DND-41 (cell line): ENCODE measurements around the gene DNAJC3.

Experiments used
- ATAC-seq: fragments of 200-7000 bp; cut with Tn5 transposase; 3 replicates; pipeline ENCODE4 v1.9.1; 2021; ENCODE audit warnings: low read depth; ENCODE audit not compliant: insufficient read depth
- DNase-seq: peaks from one replicate; pipeline ENCODE4 v3.0.0-alpha.2; 2020
- H2AFZ ChIP-seq: 2 replicates; pipeline ENCODE4 v1.6.0; 2012; ENCODE audit warnings: low read depth, low read length
- H3K27ac ChIP-seq: 2 replicates; pipeline ENCODE4 v1.5.1; 2012; ENCODE audit warnings: low read length, inconsistent platforms
- H3K27me3 ChIP-seq: fragments of 200-600 bp; sonication (generic); 2 replicates; pipeline ENCODE4 v1.6.0; 2012; ENCODE audit warnings: low read length, mild to moderate bottlenecking, inconsistent platforms; ENCODE audit not compliant: insufficient read depth, poor library complexity
- H3K36me3 ChIP-seq: 2 replicates; pipeline ENCODE4 v1.5.1; 2012; ENCODE audit warnings: low read length, inconsistent platforms; ENCODE audit not compliant: insufficient read depth
- H3K4me1 ChIP-seq: 2 replicates; pipeline ENCODE4 v1.5.1; 2012; ENCODE audit warnings: mild to moderate bottlenecking, low read length; ENCODE audit not compliant: insufficient read depth
- H3K4me2 ChIP-seq: 2 replicates; pipeline ENCODE4 v1.6.0; 2012; ENCODE audit warnings: mild to moderate bottlenecking, moderate library complexity, low read length, inconsistent platforms; ENCODE audit not compliant: insufficient read depth
- H3K4me3 ChIP-seq, 2 experiments: fragments of 200-600 bp in 1 of 2; shearing (Covaris generic) in 1 of 2; 2 replicates each; pipeline ENCODE4 v1.5.1; 2012 to 2016; ENCODE audit warnings: inconsistent platforms in 2 of 2, low read length in 2 of 2, mild to moderate bottlenecking in 2 of 2, low read depth in 1 of 2, moderate library complexity in 1 of 2
- H3K79me2 ChIP-seq: 2 replicates; pipeline ENCODE4 v1.6.0; 2012; ENCODE audit warnings: low read length, inconsistent platforms; ENCODE audit not compliant: insufficient read depth
- H3K9ac ChIP-seq: 2 replicates; pipeline ENCODE4 v1.6.0; 2012; ENCODE audit warnings: low read depth, mild to moderate bottlenecking, inconsistent platforms, low read length, moderate library complexity
- H3K9me3 ChIP-seq: 2 replicates; pipeline ENCODE4 v1.5.1; 2012; ENCODE audit warnings: low read length, moderate library complexity, mild to moderate bottlenecking, inconsistent platforms; ENCODE audit not compliant: insufficient read depth, severe bottlenecking
- H4K20me1 ChIP-seq: 2 replicates; pipeline ENCODE4 v1.6.0; 2012; ENCODE audit warnings: low read length; ENCODE audit not compliant: insufficient read depth
- EZH2 ChIP-seq: IDR thresholded peaks from 3 replicates; pipeline ENCODE4 v1.6.1; 2012; ENCODE audit warnings: borderline replicate concordance, low read depth, mild to moderate bottlenecking, moderate library complexity, low read length, inconsistent platforms; ENCODE audit not compliant: severe bottlenecking
- TF ChIP-seq, protein P1 (sequence below): IDR thresholded peaks from 2 replicates; pipeline ENCODE4 v1.5.1; 2012; ENCODE audit warnings: borderline replicate concordance, low read length, moderate library complexity, mild to moderate bottlenecking; ENCODE audit not compliant: poor library complexity, severe bottlenecking; ENCODE audit errors: extremely low read depth

The DNAJC3 gene

DNA sequence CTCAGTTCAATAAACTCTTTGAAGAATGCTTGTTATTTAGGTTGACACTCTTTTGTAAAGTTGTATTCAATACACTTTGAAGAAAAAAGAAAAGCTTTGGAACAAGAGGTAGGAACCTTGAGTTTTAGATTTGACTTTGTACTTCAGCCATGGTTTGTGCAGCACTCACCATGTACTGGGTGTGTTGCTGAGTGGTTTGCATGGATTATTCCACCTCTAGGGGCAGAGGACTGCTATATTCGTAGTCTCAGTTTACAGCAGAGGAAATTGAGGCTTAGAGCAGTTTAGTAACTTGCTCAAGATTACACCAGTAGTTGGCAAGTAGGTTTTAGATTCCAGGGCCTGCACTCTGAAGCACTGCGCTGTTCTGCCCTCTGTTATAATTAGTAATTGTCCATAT, 68.8 kb downstream of the DNAJC3 start:
- Histone ChIP-seq H2AFZ (no peak overlapping the region), H4K20me1 (peaks cover 31% of the 10 kb centered on the region; the same call in 1 of the 2 replicates), H3K36me3 (no peaks in the 10 kb centered on the region), H3K27me3 (no peaks in the 10 kb centered on the region), H3K9me3 (no peaks in the 10 kb centered on the region), H3K9ac (no peak overlapping the region), H3K27ac (no peak overlapping the region), H3K79me2 (peaks cover 33% of the 10 kb centered on the region), H3K4me2 (no peak overlapping the region), H3K4me1 (no peaks in the 10 kb centered on the region), H3K4me3 (no peak overlapping the region)
- no peak for DNase-seq
- peak; percentile 64; the same call in 1 of the 3 replicates for ATAC-seq
- TF ChIP-seq EZH2, result no peak
- TF ChIP-seq, protein P1, sequence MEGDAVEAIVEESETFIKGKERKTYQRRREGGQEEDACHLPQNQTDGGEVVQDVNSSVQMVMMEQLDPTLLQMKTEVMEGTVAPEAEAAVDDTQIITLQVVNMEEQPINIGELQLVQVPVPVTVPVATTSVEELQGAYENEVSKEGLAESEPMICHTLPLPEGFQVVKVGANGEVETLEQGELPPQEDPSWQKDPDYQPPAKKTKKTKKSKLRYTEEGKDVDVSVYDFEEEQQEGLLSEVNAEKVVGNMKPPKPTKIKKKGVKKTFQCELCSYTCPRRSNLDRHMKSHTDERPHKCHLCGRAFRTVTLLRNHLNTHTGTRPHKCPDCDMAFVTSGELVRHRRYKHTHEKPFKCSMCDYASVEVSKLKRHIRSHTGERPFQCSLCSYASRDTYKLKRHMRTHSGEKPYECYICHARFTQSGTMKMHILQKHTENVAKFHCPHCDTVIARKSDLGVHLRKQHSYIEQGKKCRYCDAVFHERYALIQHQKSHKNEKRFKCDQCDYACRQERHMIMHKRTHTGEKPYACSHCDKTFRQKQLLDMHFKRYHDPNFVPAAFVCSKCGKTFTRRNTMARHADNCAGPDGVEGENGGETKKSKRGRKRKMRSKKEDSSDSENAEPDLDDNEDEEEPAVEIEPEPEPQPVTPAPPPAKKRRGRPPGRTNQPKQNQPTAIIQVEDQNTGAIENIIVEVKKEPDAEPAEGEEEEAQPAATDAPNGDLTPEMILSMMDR, result peak; percentile 20

DNA sequence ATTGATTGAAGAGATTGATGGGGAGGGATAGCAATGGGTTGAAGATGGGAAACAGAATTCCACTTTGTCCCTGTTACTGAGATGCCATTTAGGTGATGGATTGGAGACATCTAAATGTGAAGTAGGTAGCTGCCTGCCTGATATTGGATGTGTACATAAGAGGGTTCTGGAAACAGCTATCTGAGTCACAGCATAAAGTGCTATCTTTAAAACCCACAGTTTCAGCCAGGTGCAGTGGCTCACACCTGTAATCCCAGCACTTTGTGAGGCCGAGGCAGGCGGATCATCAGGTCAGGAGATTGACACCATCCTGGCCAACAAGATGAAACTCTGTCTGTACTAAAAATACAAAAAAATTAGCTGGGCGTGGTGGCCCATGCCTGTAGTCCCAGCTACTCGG, 72.6 kb downstream of the DNAJC3 start:
- no peaks in the 10 kb centered on the region for H3K4me1 ChIP-seq
- no peak overlapping the region for H2AFZ ChIP-seq
- ATAC-seq (no peak), DNase-seq (no peak)
- H3K9ac ChIP-seq, result no peak overlapping the region
- no peak overlapping the region for H3K4me2 ChIP-seq
- no peak for TF ChIP-seq EZH2
- TF ChIP-seq, protein P1, result no peak
- H3K27me3 ChIP-seq, result no peaks in the 10 kb centered on the region
- no peak overlapping the region for H3K4me3 ChIP-seq
- no peaks in the 10 kb centered on the region for H3K9me3 ChIP-seq
- peaks cover 12% of the 10 kb centered on the region; the same call in 1 of the 2 replicates for H3K79me2 ChIP-seq
- no peaks in the 10 kb centered on the region for H3K36me3 ChIP-seq
- peaks cover 12% of the 10 kb centered on the region; the same call in 1 of the 2 replicates for H4K20me1 ChIP-seq
- H3K27ac ChIP-seq, result no peak overlapping the region

DNA sequence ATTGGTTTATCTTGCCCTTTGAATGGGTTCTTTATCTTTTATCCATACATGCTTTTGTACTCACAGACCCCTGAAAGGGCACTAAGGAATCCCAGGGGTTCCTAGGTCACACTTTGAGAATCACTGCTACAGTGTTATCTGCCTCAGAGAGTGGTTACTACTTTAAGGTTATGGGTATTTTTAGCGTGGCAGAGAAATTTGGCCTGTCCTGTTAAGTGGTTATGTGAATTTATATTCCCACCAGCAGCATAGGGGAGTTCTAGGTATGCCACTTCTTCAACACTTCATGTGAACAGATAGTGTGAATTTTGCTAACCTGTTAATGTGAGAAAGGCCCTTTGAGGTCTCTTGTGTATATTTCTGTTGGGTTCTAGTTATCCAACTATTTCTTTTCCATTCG, 75.7 kb downstream of the DNAJC3 start:
- Histone ChIP-seq H3K4me2 (no peak overlapping the region), H2AFZ (no peak overlapping the region), H3K4me1 (no peaks in the 10 kb centered on the region), H4K20me1 (no peaks in the 10 kb centered on the region), H3K27ac (no peak overlapping the region), H3K9ac (no peak overlapping the region), H3K36me3 (0 out of 2 replicates have a peak, but pooled peaks cover 1% of the 10 kb centered on the region), H3K4me3 (no peak overlapping the region), H3K27me3 (no peaks in the 10 kb centered on the region), H3K9me3 (no peaks in the 10 kb centered on the region), H3K79me2 (no peaks in the 10 kb centered on the region)
- ATAC-seq (no peak), DNase-seq (no peak)
- TF ChIP-seq, protein P1, result no peak
- no peak for TF ChIP-seq EZH2

DNA sequence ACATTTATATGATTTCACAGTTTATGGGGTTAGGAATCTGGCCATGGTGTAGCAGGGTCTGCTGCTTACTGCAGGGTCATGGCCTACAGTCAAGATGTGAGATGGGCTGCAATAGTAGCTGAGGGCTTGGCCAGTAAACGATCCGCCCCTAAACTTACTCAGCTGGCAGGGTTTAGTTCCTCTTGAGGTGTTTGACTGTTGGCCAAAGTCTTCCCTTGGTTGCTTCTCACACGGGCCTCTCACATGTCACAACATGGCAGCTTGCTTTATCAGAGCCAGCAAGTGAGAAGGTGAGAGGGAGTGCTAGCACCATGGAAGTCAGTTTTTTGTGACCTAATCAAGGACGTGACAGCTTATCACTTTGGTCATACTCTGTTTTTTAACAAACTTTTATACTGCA, 77.1 kb downstream of the DNAJC3 start:
- H3K9me3 ChIP-seq, result no peaks in the 10 kb centered on the region
- TF ChIP-seq EZH2, result no peak
- TF ChIP-seq, protein P1, result no peak
- no peak overlapping the region for H3K4me3 ChIP-seq
- no peak overlapping the region for H3K9ac ChIP-seq
- no peaks in the 10 kb centered on the region for H3K27me3 ChIP-seq
- DNase-seq (no peak), ATAC-seq (no peak)
- no peak overlapping the region for H2AFZ ChIP-seq
- no peaks in the 10 kb centered on the region for H3K79me2 ChIP-seq
- no peak overlapping the region for H3K4me2 ChIP-seq
- no peaks in the 10 kb centered on the region for H3K4me1 ChIP-seq
- H3K36me3 ChIP-seq, result 0 out of 2 replicates have a peak, but pooled peaks cover 3% of the 10 kb centered on the region
- no peak overlapping the region for H3K27ac ChIP-seq
- H4K20me1 ChIP-seq, result no peaks in the 10 kb centered on the region
